ENCODE measurements around the gene SLC24A3. TPM values are rescaled to one million over a fixed set of nuclear protein-coding genes. Genes with fewer than 3 reads are reported as not detected.

SLC24A3 gene
- total RNA-seq, 2 experiments from 2014 or later, result not detected

GRCh38 chr20:19375801-19376200 is 163.4 kb downstream of the SLC24A3 start:
- Histone ChIP-seq H3K4me3 (ENCODE audit: low read depth, low read length, poor library complexity, severe bottlenecking) (no peak overlapping the region), H3K9me3 (ENCODE audit: low read length) (no peaks in the 10 kb centered on the region), H3K4me1 (ENCODE audit: insufficient read depth, low read length, poor library complexity, severe bottlenecking) (no peaks in the 10 kb centered on the region), H3K27ac (ENCODE audit: low read depth, low read length, poor library complexity, severe bottlenecking) (no peak overlapping the region), H2AFZ (ENCODE audit: low read length) (no peak overlapping the region), H3K79me2 (ENCODE audit: insufficient read depth, low read depth, low read length) (no peaks in the 10 kb centered on the region), H3K36me3 (ENCODE audit: insufficient read depth, low read length) (no peaks in the 10 kb centered on the region), H3K4me2 (ENCODE audit: low read length) (no peak overlapping the region), H3K9me2 (ENCODE audit: insufficient read depth, low read length) (no peaks in the 10 kb centered on the region), H4K20me1 (ENCODE audit: insufficient read depth, low read length) (no peaks in the 10 kb centered on the region)
- TF ChIP-seq, protein P1, sequence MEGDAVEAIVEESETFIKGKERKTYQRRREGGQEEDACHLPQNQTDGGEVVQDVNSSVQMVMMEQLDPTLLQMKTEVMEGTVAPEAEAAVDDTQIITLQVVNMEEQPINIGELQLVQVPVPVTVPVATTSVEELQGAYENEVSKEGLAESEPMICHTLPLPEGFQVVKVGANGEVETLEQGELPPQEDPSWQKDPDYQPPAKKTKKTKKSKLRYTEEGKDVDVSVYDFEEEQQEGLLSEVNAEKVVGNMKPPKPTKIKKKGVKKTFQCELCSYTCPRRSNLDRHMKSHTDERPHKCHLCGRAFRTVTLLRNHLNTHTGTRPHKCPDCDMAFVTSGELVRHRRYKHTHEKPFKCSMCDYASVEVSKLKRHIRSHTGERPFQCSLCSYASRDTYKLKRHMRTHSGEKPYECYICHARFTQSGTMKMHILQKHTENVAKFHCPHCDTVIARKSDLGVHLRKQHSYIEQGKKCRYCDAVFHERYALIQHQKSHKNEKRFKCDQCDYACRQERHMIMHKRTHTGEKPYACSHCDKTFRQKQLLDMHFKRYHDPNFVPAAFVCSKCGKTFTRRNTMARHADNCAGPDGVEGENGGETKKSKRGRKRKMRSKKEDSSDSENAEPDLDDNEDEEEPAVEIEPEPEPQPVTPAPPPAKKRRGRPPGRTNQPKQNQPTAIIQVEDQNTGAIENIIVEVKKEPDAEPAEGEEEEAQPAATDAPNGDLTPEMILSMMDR (conservative IDR thresholded peaks at IDR 0.05; ENCODE audit: low read length), result no peak
- TF ChIP-seq EZH2phosphoT487 (IDR thresholded peaks at IDR 0.05; ENCODE audit: borderline replicate concordance, low read depth, low read length), result no peak
- ChIA-PET CTCF (ENCODE audit: unreplicated experiment) (no interaction called here), POLR2A (no interaction called here)
- intact Hi-C loops (cut with micrococcal nuclease; ENCODE audit: unreplicated experiment), result no loop called here
- no TSS peak for BruUV-seq (replicated peaks)
- DNase-seq (ENCODE audit: low spot score), result no peak

DNA sequence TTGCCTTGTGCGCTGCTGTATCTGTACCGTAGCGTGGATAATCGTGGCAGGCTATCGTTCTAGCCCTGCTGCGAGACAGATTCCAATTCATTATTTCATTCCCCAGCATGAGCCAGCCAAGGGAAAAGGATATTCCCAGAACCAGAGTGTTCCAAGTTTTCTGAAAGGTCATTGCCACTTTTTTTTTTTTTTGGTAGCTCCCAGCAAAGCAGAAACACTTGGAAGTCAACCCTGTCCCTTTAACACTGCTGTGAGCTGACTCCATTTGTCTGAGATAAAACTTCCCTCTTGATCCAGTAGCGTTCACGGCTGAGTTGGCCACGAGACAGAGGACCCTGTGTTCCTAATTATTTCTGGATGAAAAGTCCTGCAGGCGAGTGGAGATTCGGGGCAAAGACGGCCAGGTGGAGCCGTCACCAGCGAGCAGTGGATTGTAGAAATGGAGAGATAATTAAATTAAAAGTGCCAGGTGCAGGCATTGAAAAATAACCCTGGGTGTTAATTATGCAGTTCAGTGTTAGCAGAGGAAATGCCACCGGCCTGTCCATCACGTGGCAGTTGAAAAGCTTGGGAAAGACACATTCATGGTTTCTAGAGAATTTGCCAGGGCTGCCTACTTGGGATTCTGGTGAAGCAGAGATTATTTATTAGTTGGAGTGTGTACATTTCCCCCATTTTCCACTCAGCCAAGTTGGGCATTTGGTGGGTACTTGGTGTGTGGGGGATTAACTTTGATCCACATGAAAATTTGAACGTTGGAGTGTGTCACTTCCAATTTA is 164.2 kb downstream of the SLC24A3 start:
- Histone ChIP-seq H4K20me1 (ENCODE audit: insufficient read depth, low read length) (no peaks in the 10 kb centered on the region), H3K27ac (ENCODE audit: low read depth, low read length, poor library complexity, severe bottlenecking) (no peak overlapping the region), H3K4me1 (ENCODE audit: insufficient read depth, low read length, poor library complexity, severe bottlenecking) (no peaks in the 10 kb centered on the region), H2AFZ (ENCODE audit: low read length) (no peak overlapping the region), H3K9me3 (ENCODE audit: low read length) (no peaks in the 10 kb centered on the region), H3K36me3 (ENCODE audit: insufficient read depth, low read length) (no peaks in the 10 kb centered on the region), H3K4me2 (ENCODE audit: low read length) (no peak overlapping the region), H3K79me2 (ENCODE audit: insufficient read depth, low read depth, low read length) (no peaks in the 10 kb centered on the region), H3K9me2 (ENCODE audit: insufficient read depth, low read length) (no peaks in the 10 kb centered on the region), H3K4me3 (ENCODE audit: low read depth, low read length, poor library complexity, severe bottlenecking) (no peak overlapping the region)
- intact Hi-C loops (cut with micrococcal nuclease; ENCODE audit: unreplicated experiment), result no loop called here
- ChIA-PET POLR2A (no interaction called here), CTCF (ENCODE audit: unreplicated experiment) (interaction anchor here (0.7 kb wide), 1 partner anchor 36 kb away, joined by 3 read pairs; no protein-coding TSS in a partner anchor)
- no peak for DNase-seq (ENCODE audit: low spot score)
- TF ChIP-seq EZH2phosphoT487 (IDR thresholded peaks at IDR 0.05; ENCODE audit: borderline replicate concordance, low read depth, low read length), result no peak
- TF ChIP-seq, protein P1 (conservative IDR thresholded peaks at IDR 0.05; ENCODE audit: low read length), result no peak
- no TSS peak for BruUV-seq (replicated peaks)

GRCh38 chr20:19378058-19378457 is 165.6 kb downstream of the SLC24A3 start:
- POLR2A ChIA-PET, result interaction anchor here (0.7 kb wide), 1 partner anchor 29 kb away, joined by 3 read pairs; no protein-coding TSS in a partner anchor
- H4K20me1 ChIP-seq (ENCODE audit: insufficient read depth, low read length), result no peaks in the 10 kb centered on the region
- CTCF ChIA-PET (ENCODE audit: unreplicated experiment), result no interaction called here
- no peak overlapping the region for H2AFZ ChIP-seq (ENCODE audit: low read length)
- no peaks in the 10 kb centered on the region for H3K36me3 ChIP-seq (ENCODE audit: insufficient read depth, low read length)
- H3K9me3 ChIP-seq (ENCODE audit: low read length), result no peaks in the 10 kb centered on the region
- no peaks in the 10 kb centered on the region for H3K9me2 ChIP-seq (ENCODE audit: insufficient read depth, low read length)
- H3K4me2 ChIP-seq (ENCODE audit: low read length), result no peak overlapping the region
- no peaks in the 10 kb centered on the region for H3K4me1 ChIP-seq (ENCODE audit: insufficient read depth, low read length, poor library complexity, severe bottlenecking)
- DNase-seq (ENCODE audit: low spot score), result no peak
- H3K79me2 ChIP-seq (ENCODE audit: insufficient read depth, low read depth, low read length), result no peaks in the 10 kb centered on the region
- intact Hi-C loops (cut with micrococcal nuclease; ENCODE audit: unreplicated experiment), result no loop called here
- H3K4me3 ChIP-seq (ENCODE audit: low read depth, low read length, poor library complexity, severe bottlenecking), result no peak overlapping the region
- no TSS peak for BruUV-seq (replicated peaks)
- TF ChIP-seq, protein P1 (conservative IDR thresholded peaks at IDR 0.05; ENCODE audit: low read length), result no peak
- TF ChIP-seq EZH2phosphoT487 (IDR thresholded peaks at IDR 0.05; ENCODE audit: borderline replicate concordance, low read depth, low read length), result no peak
- H3K27ac ChIP-seq (ENCODE audit: low read depth, low read length, poor library complexity, severe bottlenecking), result no peak overlapping the region

Data from OCI-LY7 (cell line).